ENCODE measurements around the gene HYAL3.

DNA sequence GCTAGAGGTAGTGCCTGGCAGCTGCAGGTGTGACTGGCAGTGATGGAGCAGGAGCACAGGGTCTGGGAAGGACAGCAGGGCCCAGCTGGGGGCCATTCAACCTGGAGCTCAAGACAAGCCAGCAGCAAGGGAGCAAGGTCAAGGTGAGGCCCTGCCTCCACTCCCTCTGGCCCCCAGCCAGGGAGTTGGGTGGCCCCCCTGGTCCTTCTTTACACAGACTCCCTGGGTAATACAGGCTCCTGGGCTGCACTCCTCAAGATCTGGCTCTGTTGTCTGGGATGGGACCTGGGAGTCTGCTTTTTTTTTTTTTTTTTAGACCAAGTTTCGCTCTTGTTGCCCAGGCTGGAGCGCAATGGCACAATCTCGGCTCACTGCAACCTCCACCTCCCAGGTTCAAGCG, 48.7 kb downstream of the HYAL3 start:
- no peak for TF ChIP-seq POLR2A (IDR thresholded peaks at IDR 0.05)
- TF ChIP-seq, protein P1, sequence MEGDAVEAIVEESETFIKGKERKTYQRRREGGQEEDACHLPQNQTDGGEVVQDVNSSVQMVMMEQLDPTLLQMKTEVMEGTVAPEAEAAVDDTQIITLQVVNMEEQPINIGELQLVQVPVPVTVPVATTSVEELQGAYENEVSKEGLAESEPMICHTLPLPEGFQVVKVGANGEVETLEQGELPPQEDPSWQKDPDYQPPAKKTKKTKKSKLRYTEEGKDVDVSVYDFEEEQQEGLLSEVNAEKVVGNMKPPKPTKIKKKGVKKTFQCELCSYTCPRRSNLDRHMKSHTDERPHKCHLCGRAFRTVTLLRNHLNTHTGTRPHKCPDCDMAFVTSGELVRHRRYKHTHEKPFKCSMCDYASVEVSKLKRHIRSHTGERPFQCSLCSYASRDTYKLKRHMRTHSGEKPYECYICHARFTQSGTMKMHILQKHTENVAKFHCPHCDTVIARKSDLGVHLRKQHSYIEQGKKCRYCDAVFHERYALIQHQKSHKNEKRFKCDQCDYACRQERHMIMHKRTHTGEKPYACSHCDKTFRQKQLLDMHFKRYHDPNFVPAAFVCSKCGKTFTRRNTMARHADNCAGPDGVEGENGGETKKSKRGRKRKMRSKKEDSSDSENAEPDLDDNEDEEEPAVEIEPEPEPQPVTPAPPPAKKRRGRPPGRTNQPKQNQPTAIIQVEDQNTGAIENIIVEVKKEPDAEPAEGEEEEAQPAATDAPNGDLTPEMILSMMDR (IDR thresholded peaks at IDR 0.05), result no peak

Measured in Peyer's patch (tissue), 4 donors.